RPMI7951 (cell line): ENCODE results near the gene DBR1. TPM values are rescaled to one million over a fixed set of nuclear protein-coding genes. Genes with fewer than 3 reads are reported as not detected.
"Not testable (repeated sequence)": the region's sequence is repeated elsewhere in the genome, so short reads cannot be mapped to it uniquely, and the experiment has no call there.

ENCODE experiments used
- DNase-seq: peaks from one replicate; pipeline ENCODE4 v3.0.0-alpha.2; 2012; ENCODE audit warnings: low read depth
- total RNA-seq: library from RNA; depleted of rRNA; stranded (reverse); fragments of >200 nt; shearing (Covaris generic); gene quantifications from 2 replicates; pipeline ENCODE4 v1.2.3, GENCODE V29; 2014

The DBR1 gene
- total RNA-seq, 1 experiment from 2014 or later: 22.9 TPM

GRCh38 chr3:138186803-138187295 lies 12.1 kb upstream of the DBR1 start:
- DNase-seq: peak; percentile 84

GRCh38 chr3:138186221-138186620 lies 11.5 kb upstream of the DBR1 start:
- DNase-seq: peak; percentile 36

- DNase-seq: peak; percentile 32
Measured at GRCh38 chr3:138184994-138185393, 10.3 kb upstream of the DBR1 start.

GRCh38 chr3:138180375-138181029 lies 5.8 kb upstream of the DBR1 start:
- peak; percentile 37 for DNase-seq

- DNase-seq: no peak
Measured at GRCh38 chr3:138173769-138174420, 826 bp downstream of the DBR1 start.

- no peak for DNase-seq
Measured at GRCh38 chr3:138172625-138173024, 2.1 kb downstream of the DBR1 start.

GRCh38 chr3:138165061-138165460 lies 9.7 kb downstream of the DBR1 start:
- DNase-seq: no peak

- no peak for DNase-seq
Measured at GRCh38 chr3:138157743-138158142, 17.0 kb downstream of the DBR1 start.

- no peak for DNase-seq
Measured at GRCh38 chr3:138154534-138154933, 20.2 kb downstream of the DBR1 start.

GRCh38 chr3:138148503-138148902 lies 26.2 kb downstream of the DBR1 start:
- DNase-seq: no peak

- DNase-seq: not testable (repeated sequence)
Measured at GRCh38 chr3:138142181-138142580, 32.5 kb downstream of the DBR1 start.

GRCh38 chr3:138140940-138141339 lies 33.8 kb downstream of the DBR1 start:
- no peak for DNase-seq

- no peak for DNase-seq
Measured at GRCh38 chr3:138139691-138140090, 35.0 kb downstream of the DBR1 start.

GRCh38 chr3:138137861-138138260 lies 36.9 kb downstream of the DBR1 start:
- no peak for DNase-seq

GRCh38 chr3:138136201-138136600 lies 38.5 kb downstream of the DBR1 start:
- DNase-seq: no peak

- no peak for DNase-seq
Measured at GRCh38 chr3:138135833-138136194, 38.9 kb downstream of the DBR1 start.

- no peak for DNase-seq
Measured at GRCh38 chr3:138135146-138135832, 39.4 kb downstream of the DBR1 start.

GRCh38 chr3:138132239-138132638 lies 42.5 kb downstream of the DBR1 start, which contains the start of gene A4GNT:
TSS of gene A4GNT (minus strand) at chr3:138132390. CDS start at chr3:138131256, 1,134 bp downstream.
- DNase-seq: no peak

- DNase-seq: peak; percentile 10
Measured at GRCh38 chr3:138127636-138128365, 46.9 kb downstream of the DBR1 start.

GRCh38 chr3:138125548-138126221 lies 49.0 kb downstream of the DBR1 start:
- DNase-seq: peak; percentile 62

GRCh38 chr3:138124706-138125355 lies 49.9 kb downstream of the DBR1 start:
- no peak for DNase-seq
